ENCODE results near the gene EVPL.
A peak's percentile ranks its signal among the peaks of the same experiment; 100 is the strongest.

- TF ChIP-seq CTCF (IDR thresholded peaks at IDR 0.05) = peak; percentile 91
- TF ChIP-seq NR3C1 (CRISPR knock-in tag; conservative IDR thresholded peaks at IDR 0.05; ENCODE audit: low read depth) = no peak
- no peak for TF ChIP-seq ATF2 (CRISPR knock-in tag; IDR thresholded peaks at IDR 0.05; ENCODE audit: borderline replicate concordance, low read depth)
These were observed 21.6 kb downstream of the EVPL start for GRCh38 chr17:76005263-76006149.

Measured in WTC11 (cell line).